ENCODE data around the gene TMPRSS13.

GRCh38 chr11:117907276-117908108 lies 21.7 kb downstream of the TMPRSS13 start:
- TF ChIP-seq CTCF (IDR thresholded peaks at IDR 0.05), result no peak
- no peak for TF ChIP-seq POLR2A (IDR thresholded peaks at IDR 0.05)
- TF ChIP-seq EP300 (IDR thresholded peaks at IDR 0.05), result no peak
- peak in 1 of 3 donors; percentile 61 for TF ChIP-seq POLR2AphosphoS5 (IDR thresholded peaks at IDR 0.05)
